HepG2 (cell line): ENCODE data around the gene SPN. TPM values are rescaled to one million over a fixed set of nuclear protein-coding genes. Genes with fewer than 3 reads are reported as not detected.

Experiments
- ARID4A ChIP-seq: sonication (generic); formaldehyde crosslinking; IDR thresholded peaks from 2 replicates; pipeline ENCODE4 v1.5.0; 2020; ENCODE audit warnings: mild to moderate bottlenecking, missing genetic modification reagents, borderline replicate concordance
- BHLHE40 ChIP-seq: IDR thresholded peaks from 2 replicates; pipeline ENCODE4 v1.6.1; 2011; ENCODE audit warnings: low read length, improper control_type of control experiment
- NFAT5 ChIP-seq: sonication (generic); formaldehyde crosslinking; IDR thresholded peaks from 2 replicates; pipeline ENCODE4 v1.4.0; 2020; ENCODE audit warnings: missing genetic modification reagents
- REL ChIP-seq: sonication (generic); formaldehyde crosslinking; conservative IDR thresholded peaks from 2 replicates; pipeline ENCODE4 v1.8.0; 2022; ENCODE audit warnings: mild to moderate bottlenecking, missing genetic modification reagents, moderate library complexity
- ZBTB20 ChIP-seq: sonication (generic); formaldehyde crosslinking; IDR thresholded peaks from 2 replicates; pipeline ENCODE4 v1.8.1; 2023; ENCODE audit warnings: missing genetic modification reagents, low read depth, mild to moderate bottlenecking, borderline replicate concordance
- ZBTB38 ChIP-seq: sonication (generic); formaldehyde crosslinking; IDR thresholded peaks from 2 replicates; pipeline ENCODE4 v1.5.1; 2020; ENCODE audit warnings: mild to moderate bottlenecking, missing genetic modification reagents
- ZBTB7A ChIP-seq: sonication (generic); formaldehyde crosslinking; IDR thresholded peaks from 2 replicates; pipeline ENCODE4 v1.8.0; 2022; ENCODE audit warnings: mild to moderate bottlenecking, missing genetic modification reagents
- ZFP90 ChIP-seq: sonication (generic); formaldehyde crosslinking; IDR thresholded peaks from 2 replicates; pipeline ENCODE4 v1.8.0; 2022; ENCODE audit warnings: missing genetic modification reagents, mild to moderate bottlenecking, inconsistent platforms, borderline replicate concordance
- ZNF574 ChIP-seq: sonication (generic); formaldehyde crosslinking; IDR thresholded peaks from 2 replicates; pipeline ENCODE4 v1.4.0; 2020; ENCODE audit warnings: missing genetic modification reagents
- ZNF775 ChIP-seq: sonication (generic); formaldehyde crosslinking; IDR thresholded peaks from 2 replicates; pipeline ENCODE4 v1.4.0; 2020; ENCODE audit warnings: missing genetic modification reagents, mild to moderate bottlenecking, moderate library complexity, borderline replicate concordance
- ZSCAN12 ChIP-seq: sonication (generic); formaldehyde crosslinking; IDR thresholded peaks from 2 replicates; pipeline ENCODE4 v1.9.0; 2021; ENCODE audit warnings: mild to moderate bottlenecking, missing genetic modification reagents
- polyA plus RNA-seq, 8 experiments: library from polyadenylated mRNA; depleted of rRNA in 3 of 8; stranded (reverse) in 7 of 8; unstranded in 1 of 8; fragments of >200 nt; fragmentation: Illumina TruSeq in 4 of 8; extraction: Trizol in 4 of 8; gene quantifications; 2 replicates each; pipeline versions ENCODE4 v1.2.1 to v1.2.3, GENCODE V29; 2011 to 2016; ENCODE audit warnings: low read depth in 4 of 8, missing spikeins in 1 of 8, mixed read lengths in 1 of 8; ENCODE audit not compliant: insufficient read depth in 1 of 8
- total RNA-seq, 5 experiments: library from RNA; depleted of rRNA; stranded (reverse); fragments of >200 nt; fragmentation: Illumina TruSeq; extraction: Trizol; gene quantifications; 2 replicates each; pipeline ENCODE4 v1.2.3, GENCODE V29; 2016; ENCODE audit warnings: low read depth in 1 of 5

The SPN gene
- total and polyA plus RNA-seq, 2 of the 13 experiments (the other 11 are each of a cell fraction or from before 2014, with no cell fraction given) = 0.22 to 1.6 TPM

GRCh38 chr16:29664091-29664921 is 1.3 kb downstream of the SPN start (continued):
- 0 out of 2 replicates have a peak, but pooled peaks have one; percentile 19 for TF ChIP-seq ARID4A (CRISPR knock-in tag)
- TF ChIP-seq ZNF574 = 0 out of 2 replicates have a peak, but pooled peaks have one; percentile 12
- no peak for TF ChIP-seq REL
- TF ChIP-seq ZSCAN12 (CRISPR knock-in tag) = no peak
- no peak for TF ChIP-seq ZNF775
- no peak for TF ChIP-seq BHLHE40
- TF ChIP-seq ZBTB7A (CRISPR knock-in tag) = 0 out of 2 replicates have a peak, but pooled peaks have one; percentile 34
- peak; percentile 17; the same call in 1 of the 2 replicates for TF ChIP-seq ZFP90 (CRISPR knock-in tag)
- TF ChIP-seq ZBTB38 (CRISPR knock-in tag) = peak; percentile 22; the same call in 1 of the 2 replicates
- TF ChIP-seq NFAT5 (CRISPR knock-in tag) = 0 out of 2 replicates have a peak, but pooled peaks have one; percentile 27
- no peak for TF ChIP-seq ZBTB20 (CRISPR knock-in tag)
